ENCODE results near the gene FREM2.

Gene FREM2

GRCh38 chr13:38848360-38848759 lies 161.5 kb downstream of the FREM2 start:
- no peak for DNase-seq

- no peak for DNase-seq
Measured at GRCh38 chr13:38849315-38849714, 162.4 kb downstream of the FREM2 start.

- no peak for DNase-seq
Measured at GRCh38 chr13:38850868-38851626, 164.2 kb downstream of the FREM2 start.

- DNase-seq: no peak
Measured at GRCh38 chr13:38854226-38854625, 167.3 kb downstream of the FREM2 start.

GRCh38 chr13:38856065-38856464 lies 169.2 kb downstream of the FREM2 start:
- DNase-seq: no peak

GRCh38 chr13:38862443-38862842 lies 175.6 kb downstream of the FREM2 start:
- DNase-seq: no peak

- DNase-seq: no peak
Measured at GRCh38 chr13:38863536-38863935, 176.7 kb downstream of the FREM2 start.

GRCh38 chr13:38866649-38867048 lies 179.8 kb downstream of the FREM2 start:
- no peak for DNase-seq

- DNase-seq: no peak
Measured at GRCh38 chr13:38868399-38868798, 181.5 kb downstream of the FREM2 start.

- DNase-seq: no peak
Measured at GRCh38 chr13:38868870-38869269, 182.0 kb downstream of the FREM2 start.

GRCh38 chr13:38871275-38871674 lies 184.4 kb downstream of the FREM2 start:
- DNase-seq: no peak

- peak; percentile 13 to 49 for DNase-seq
Measured at GRCh38 chr13:38872693-38873092, 185.8 kb downstream of the FREM2 start.

GRCh38 chr13:38875186-38875875 lies 188.5 kb downstream of the FREM2 start:
- DNase-seq: no peak

- DNase-seq: no peak
Measured at GRCh38 chr13:38879278-38879677, 192.4 kb downstream of the FREM2 start.

- DNase-seq: no peak
Measured at GRCh38 chr13:38879786-38880185, 192.9 kb downstream of the FREM2 start.

GRCh38 chr13:38880397-38880796 lies 193.5 kb downstream of the FREM2 start:
- no peak for DNase-seq

- no peak for DNase-seq
Measured at GRCh38 chr13:38883783-38884182, 196.9 kb downstream of the FREM2 start.

GRCh38 chr13:38888309-38888708 lies 201.4 kb downstream of the FREM2 start:
- DNase-seq: no peak

GRCh38 chr13:38895075-38895474 lies 208.2 kb downstream of the FREM2 start:
- DNase-seq: no peak

- no peak for DNase-seq
Measured at GRCh38 chr13:38897521-38897920, 210.6 kb downstream of the FREM2 start.

- no peak for DNase-seq
Measured at GRCh38 chr13:38898481-38898880, 211.6 kb downstream of the FREM2 start.

- no peak for DNase-seq
Measured at GRCh38 chr13:38899571-38899970, 212.7 kb downstream of the FREM2 start.

- DNase-seq: peak in 1 of 2 experiments; percentile 1
Measured at GRCh38 chr13:38900188-38900587, 213.3 kb downstream of the FREM2 start.

- DNase-seq: no peak
Measured at GRCh38 chr13:38902551-38902950, 215.7 kb downstream of the FREM2 start.

GRCh38 chr13:38905081-38905480 lies 218.2 kb downstream of the FREM2 start:
- no peak for DNase-seq

Data from SHP77 (cell line).